Esophagus mucosa (tissue), 1 donor: Measurements from ENCODE around the gene DVL3. TPM values are rescaled to one million over a fixed set of nuclear protein-coding genes. Genes with fewer than 3 reads are reported as not detected.
A peak's percentile ranks its signal among the peaks of the same experiment; 100 is the strongest.

Experiments
- ATAC-seq: fragments of 200-7000 bp; cut with Tn5 transposase; one replicate; pipeline ENCODE4 v1.9.1; 2020
- total RNA-seq: library from RNA; stranded (reverse); gene quantifications from one replicate; pipeline ENCODE4 v1.2.4, GENCODE V29; 2023
- donor health status: DM: yes; HTN: yes; CAD: no.

Gene DVL3
- total RNA-seq, 1 donor from 2014 or later, result 29.2 TPM

DNA sequence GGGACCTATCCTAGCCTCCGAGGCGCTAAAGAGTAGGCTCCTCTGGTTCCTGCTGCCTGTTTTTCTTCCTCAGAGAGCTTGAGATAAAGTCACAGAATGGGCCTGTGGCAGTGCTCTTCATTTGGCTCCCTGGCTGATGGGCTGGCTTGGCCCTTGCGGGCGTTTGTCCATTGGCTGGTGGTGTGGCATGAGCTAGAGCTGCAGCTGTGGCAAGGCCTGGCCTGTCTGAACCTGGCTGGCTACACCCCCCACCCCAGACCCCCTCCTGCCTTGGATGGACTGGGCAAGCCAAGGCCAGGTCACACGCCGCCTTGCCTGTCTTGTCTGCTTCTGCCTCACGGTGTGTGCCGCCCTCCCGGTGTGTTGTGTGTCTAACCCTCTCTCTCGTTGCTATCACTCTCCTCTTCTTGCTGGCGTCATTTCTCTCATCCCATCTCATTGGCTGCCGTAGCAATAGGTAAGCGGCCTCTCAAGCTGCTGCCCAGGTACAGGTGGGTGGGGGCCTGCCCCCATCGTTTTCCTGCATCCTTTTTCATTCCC lies 22.7 kb downstream of the DVL3 start:
- no peak for ATAC-seq

DNA sequence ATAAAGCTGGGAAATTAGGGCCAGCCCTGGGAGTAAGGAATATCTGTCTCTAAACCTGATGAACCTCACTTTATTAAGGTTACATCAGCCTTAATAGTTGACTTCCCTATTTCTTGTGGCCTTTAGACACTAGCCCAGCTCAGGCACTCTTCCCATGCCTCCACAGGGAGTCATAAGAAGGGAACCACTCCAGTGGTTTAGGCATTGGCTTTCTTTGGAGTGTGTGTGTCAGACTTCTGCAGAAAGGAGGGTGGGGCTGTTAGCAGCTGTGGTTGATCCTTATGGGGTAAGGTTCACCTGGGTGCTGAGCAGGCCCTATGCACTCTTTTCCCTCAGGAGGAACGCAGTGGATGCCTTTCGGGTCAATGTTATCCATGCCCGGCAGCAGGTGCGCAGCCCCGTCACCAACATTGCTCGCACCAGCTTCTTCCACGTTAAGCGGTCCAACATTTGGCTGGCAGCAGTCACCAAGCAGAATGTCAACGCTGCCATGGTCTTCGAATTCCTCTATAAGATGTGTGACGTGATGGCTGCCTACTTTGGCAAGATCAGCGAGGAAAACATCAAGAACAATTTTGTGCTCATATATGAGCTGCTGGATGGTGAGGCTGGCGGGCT lies 23.5 kb downstream of the DVL3 start:
- no peak for ATAC-seq

DNA sequence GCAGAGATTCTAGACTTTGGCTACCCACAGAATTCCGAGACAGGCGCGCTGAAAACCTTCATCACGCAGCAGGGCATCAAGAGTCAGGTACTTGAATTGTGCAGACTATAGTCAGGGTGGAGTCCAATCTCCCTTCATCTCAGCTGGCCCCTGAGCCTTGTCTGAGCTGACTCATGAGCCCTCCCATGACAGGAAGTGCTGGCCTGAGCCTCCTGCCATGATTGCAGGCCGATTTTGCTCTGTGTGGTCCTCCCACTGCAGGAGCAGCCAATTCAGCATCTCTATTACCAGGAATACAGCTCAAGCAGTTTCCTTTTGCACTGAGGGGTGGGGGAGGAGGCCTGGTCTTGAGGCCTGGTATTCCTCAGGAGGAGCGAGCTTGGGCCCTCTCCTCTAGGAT lies 25.0 kb downstream of the DVL3 start:
- ATAC-seq, result no peak

DNA sequence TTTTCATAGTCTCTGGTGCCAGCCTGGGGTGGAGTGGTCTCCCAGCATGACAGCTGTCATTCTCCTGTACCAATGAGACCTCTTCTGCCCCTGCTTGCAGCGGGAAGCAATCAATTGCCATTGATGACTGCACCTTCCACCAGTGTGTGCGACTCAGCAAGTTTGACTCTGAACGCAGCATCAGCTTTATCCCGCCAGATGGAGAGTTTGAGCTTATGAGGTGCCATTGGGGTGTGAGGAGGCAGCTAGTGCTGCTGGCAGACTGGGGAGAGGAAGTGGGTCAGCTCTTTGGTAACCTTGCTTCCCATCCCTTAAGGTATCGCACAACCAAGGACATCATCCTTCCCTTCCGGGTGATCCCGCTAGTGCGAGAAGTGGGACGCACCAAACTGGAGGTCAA lies 26.4 kb downstream of the DVL3 start:
- ATAC-seq, result no peak

DNA sequence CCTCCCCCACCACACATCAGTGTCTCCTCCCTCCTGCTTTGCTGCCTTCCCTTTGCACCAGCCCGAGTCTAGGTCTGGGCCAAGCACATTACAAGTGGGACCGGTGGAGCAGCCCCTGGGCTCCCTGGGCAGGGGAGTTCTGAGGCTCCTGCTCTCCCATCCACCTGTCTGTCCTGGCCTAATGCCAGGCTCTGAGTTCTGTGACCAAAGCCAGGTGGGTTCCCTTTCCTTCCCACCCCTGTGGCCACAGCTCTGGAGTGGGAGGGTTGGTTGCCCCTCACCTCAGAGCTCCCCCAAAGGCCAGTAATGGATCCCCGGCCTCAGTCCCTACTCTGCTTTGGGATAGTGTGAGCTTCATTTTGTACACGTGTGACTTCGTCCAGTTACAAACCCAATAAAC lies 28.5 kb downstream of the DVL3 start:
- no peak for ATAC-seq

DNA sequence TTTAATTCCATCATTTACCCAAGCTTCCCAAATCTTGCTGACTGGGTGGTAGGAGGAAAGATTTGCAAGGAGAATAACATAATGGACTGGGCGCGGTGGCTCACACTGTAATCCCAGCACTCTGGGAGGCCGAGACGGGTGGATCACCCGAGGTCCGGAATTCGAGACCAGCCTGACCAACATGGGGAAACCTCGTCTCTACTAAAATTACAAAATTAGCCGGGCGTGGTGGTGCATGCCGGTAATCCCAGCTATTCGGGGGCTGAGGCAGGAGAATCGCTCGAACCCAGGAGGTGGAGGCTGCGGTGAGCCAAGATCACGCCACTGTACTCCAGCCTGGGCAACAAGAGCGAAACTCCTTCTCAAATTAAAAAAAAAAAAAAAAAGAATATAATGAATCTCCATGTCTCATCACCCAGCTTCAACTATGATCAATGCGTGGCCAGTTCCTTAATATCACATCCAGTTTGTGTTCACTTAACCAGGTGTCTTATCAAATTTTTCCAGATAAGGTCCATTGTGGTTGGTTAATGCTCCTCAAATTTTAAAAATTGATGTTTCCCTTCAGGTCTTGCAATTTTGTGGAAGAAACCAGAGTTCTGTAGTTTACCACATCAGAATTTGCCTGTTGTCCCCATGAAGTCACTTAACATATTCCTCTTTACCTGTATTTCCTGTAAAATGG lies 29.5 kb downstream of the DVL3 start:
- ATAC-seq, result no peak

DNA sequence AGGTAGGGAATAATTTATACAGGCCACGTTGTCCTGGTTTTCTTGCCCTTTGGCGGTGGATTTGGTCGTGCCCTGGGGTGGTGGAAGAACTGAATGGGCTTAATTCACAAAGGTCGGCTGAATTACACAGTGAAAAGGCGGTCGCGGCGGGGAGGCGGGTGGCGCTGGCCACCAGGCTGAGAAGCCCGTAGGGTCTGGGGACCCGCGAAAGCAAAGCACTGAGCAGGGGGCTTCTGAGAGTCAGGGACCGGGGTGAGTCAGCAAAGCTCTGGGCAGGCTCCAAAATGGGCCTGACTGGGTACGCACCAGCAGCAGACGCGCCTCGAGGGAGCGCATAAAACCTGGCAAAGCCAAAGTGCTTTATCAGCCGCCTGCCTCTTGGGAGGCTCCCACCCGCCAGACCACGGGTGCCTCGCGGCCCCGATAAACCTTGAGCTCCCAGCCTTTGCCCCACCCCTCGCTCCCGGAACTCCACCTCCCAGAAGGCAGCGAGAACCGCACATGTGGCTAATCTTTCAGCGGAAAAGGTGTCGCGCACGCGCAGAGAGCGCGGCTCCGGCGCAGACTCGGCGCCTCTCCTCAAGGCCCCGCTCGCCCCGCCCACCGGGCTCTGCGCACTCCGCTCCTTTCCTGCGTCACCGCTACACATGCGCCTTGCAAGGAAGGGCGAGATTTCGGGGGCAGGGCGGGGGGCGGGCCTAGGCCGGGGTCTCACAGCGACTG lies 30.4 kb downstream of the DVL3 start:
- peak; percentile 98 for ATAC-seq

DNA sequence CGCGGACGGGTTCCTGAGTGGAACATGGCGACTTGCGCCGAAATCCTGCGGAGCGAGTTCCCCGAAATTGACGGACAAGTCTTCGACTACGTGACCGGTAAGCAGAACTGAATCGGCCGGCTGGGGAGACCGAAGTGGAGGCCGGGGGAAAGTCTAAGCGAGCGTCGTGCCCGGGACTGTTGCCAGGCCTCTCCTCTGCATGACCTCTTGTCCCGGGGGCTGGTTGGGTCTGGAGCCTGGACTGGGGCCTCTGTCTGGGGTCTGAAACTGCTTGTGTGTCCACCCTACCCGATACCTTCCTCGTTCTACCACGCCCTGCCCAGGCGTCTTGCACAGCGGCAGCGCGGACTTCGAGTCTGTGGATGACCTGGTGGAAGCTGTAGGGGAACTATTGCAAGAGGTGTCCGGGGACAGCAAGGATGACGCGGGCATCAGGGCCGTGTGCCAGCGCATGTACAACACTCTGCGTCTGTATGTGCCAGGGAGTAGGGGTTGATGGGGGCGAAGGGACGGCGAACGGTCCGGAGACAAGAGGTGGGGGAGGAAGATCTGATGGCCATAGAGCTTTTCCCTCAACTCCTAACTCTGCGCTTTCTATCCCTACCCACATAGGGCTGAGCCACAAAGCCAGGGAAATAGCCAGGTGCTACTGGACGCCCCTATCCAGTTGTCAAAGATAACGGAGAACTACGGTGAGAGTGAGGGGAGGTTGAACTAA lies 31.2 kb downstream of the DVL3 start, which contains the start of gene ABCF3:
Gene ABCF3 (plus strand): TSS at position 16 of the 718 bp plus-strand sequence. CDS start 9 bp downstream, at position 25.
- peak; percentile 39 for ATAC-seq

DNA sequence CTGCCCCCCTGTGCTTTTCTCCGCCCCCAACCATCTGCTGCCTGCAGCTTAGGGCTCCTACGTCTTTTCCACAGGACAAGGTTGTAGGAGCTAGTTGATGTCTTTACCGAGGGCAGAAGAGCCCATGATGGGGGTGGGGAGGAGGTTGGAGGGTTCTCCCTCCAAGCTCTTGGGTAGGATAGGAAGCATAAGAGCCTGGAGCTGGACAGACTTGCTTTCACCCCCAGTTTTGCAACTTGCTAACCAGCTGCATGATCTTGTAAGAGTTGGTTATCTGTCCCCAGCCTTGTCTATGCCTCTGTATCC lies 31.7 kb downstream of the DVL3 start:
- ATAC-seq, result no peak

DNA sequence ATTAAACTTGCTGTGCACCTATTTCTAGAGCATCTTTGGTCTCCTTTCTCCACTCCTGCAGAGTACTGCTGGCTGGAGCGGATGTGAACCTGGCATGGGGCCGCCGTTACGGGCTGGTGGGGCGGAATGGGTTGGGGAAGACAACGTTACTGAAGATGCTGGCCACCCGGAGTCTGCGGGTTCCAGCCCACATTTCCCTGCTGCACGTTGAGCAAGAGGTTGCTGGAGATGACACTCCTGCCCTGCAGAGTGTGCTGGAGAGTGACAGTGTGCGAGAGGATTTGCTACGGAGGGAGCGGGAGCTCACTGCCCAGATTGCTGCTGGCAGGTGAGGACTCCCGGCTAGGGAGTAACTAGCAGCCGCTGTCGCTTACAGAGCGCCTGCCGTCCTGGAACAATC lies 32.9 kb downstream of the DVL3 start:
- no peak for ATAC-seq

DNA sequence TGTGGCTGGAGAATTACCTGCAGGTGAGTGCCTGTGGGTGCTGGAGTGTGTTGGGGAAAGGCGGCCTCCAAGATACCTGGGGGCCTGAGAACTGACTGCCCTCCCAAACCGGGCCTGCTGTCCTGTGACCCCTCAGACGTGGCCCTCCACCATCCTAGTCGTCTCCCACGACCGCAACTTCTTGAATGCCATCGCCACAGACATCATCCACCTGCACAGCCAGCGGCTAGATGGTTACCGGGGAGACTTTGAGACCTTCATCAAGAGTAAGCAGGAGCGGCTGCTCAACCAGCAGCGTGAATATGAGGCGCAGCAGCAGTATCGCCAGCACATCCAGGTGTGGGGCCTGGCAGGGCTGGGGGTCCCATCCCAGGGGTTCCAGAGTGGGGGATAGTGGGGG lies 34.2 kb downstream of the DVL3 start:
- ATAC-seq, result no peak

DNA sequence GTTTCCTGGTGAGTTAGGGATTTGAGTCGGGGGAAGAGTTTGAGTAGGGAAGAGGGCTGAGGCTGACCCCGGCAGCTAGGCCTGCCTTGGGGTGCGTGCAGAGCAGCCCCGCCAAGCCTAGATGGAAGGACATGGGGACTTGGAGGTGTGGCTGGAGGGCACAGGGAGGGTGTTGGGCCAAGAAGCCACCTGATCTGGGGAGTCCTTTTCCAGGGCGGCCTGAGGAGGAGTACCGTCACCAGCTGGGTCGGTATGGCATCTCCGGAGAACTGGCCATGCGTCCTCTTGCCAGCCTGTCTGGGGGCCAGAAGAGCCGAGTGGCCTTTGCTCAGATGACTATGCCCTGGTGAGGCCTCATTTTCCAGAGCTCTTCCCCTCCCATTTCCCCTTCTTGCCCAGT lies 37.7 kb downstream of the DVL3 start:
- no peak for ATAC-seq

DNA sequence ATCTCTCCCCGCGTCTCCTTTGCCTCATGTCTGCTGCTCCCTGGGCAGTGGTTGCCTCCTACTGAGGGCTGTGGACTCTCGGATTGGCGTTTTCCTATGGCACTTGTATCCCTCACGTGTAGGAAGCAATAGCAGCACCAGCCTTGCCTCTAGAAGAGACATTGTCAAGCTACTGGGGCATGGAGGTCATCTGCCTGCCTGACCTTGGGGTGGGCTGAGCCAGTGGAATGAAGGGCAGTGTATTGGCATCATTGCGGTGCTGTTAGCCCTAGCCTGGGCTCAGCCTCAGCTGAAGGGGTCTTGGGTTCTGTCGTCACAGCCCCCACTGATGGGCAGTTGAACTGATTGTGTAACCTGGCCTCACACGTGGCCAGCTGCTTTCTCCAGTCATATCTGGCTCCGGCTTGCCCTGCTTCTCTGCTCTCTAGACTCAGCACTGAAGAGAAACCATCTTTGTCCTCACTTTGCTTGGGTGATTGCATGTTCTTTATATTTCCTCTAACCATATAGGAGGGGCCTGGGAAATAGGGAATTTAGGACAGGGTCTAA lies 38.9 kb downstream of the DVL3 start:
- ATAC-seq, result no peak

DNA sequence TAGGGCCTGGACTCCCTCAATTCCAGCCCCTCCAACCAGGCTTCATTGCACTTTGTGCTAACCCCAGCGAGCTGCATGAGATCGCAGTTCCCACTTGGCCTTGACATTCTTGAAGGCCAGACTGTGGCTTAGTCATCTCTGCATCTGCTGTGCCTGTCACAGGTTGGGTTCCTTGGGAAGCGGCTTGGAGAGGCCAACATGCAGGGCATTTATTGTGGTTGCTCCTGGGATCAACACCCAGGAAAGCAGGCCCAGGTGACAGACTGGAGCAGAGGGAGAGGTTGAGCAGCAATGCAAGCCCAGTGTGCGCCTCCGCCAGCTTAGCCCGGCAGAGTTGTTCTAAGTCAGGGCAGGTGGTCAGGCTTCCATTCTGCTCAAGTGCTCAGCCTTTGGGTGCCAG lies 41.4 kb downstream of the DVL3 start:
- ATAC-seq, result no peak

DNA sequence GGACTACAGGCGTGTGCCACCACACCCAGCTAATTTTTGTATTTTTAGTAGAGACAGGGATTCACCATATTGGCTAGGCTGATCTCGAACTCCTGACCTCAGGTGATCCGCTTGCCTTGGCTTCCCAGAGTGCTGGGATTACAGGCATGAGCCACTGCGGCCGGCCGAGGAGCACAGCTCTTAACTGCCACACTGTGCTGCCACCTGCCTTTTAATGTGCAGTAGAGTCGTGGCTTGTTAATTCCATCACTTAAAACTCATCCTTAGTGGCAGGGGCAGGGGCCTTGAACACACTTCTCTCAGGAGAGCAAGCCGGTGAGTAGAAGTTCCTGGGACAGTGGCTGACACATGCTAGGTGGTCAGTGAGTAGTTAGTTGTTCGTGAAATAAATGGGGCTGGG lies 43.3 kb downstream of the DVL3 start:
- ATAC-seq, result no peak

DNA sequence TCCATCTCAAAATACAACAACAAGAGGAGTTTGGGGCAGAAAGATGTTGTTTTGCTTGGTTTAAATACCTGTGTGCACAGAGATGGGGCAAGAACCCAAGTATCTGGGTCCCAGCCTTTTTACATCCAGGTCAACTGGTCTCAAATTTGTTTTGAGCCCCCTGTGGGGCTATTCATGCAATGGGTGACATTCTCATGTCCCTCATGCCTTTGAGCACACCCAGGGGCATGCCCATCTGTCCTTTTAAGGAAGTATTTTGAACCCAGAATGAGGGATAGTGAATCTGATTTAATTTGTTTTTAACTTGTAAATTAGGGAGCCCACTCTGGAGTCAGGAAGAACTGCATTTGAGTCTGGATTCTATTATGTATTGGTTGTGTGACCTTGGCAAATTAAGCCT lies 45.6 kb downstream of the DVL3 start:
- ATAC-seq, result no peak

DNA sequence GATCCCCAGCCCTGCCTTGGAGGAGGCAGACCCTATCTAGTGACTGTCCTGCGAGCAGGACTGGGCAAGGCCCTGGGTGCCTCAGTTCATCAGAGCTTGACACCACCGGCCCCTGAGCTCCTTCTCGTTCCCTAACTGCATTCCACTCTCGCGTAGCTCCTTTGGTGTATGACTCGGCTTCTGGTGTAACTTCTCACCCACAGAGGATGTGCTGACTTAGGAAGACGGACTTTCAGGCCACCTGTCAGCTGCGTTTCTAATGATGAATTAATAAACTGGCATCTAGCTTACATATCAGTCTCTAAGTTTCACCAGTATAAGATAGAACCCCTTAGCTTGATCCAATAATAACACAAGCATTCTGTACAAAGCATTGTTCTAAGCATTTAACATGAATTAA lies 48.3 kb downstream of the DVL3 start:
- ATAC-seq, result peak; percentile 31

DNA sequence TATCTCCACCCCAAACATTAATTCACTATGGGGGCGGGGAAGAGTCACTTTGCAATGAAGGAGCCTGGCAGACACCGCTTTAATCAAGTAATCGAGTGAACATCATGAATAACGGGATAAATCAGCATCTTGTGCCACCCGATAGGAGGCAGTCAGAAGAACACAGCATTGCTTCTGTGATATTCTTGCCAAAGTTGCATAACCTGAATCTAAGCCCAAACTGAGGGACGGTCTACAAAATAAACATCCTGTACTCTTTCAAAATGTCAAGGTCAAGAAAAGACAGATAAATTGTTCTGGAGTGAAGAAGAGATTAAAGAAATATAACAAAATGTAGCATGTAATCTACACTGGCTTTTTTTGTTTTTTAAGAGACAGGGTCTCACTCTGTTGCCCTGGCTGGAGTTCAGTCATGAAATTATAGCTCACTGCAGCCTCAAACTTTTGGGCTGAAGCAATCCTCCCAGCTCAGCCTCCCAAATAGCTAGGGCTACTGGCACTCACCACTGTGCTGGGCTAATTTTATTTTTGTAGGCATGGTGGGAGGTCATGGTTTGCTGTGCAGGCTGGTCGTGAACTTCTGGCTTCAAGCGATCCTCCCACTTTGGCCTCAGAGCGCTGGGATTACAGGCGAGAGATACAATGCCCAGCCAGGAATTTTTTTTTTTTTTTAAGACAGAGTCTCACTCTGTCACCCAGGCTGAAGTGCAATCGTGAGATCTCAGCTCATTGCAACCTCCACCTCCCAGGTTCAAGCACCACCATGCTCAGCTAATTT lies 54.2 kb downstream of the DVL3 start:
- no peak for ATAC-seq

DNA sequence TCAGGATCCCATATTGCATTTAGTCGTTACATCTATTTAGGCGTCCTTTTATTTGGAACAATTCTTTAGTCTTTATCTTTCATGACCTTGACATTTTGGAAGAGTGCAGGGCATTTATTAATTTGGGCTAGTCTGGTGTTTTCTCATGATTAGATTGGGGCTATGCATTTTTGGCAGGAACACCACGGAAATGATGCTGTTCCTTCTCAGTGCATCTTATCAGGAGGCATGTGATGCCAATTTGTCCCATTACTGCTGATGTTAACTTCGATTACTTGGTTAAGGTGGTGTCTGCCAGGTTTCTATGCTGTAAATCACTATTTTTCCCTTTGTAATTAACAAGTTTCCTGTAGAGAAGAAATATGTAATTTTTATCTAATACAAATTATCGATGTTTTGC lies 56.1 kb downstream of the DVL3 start:
- no peak for ATAC-seq

DNA sequence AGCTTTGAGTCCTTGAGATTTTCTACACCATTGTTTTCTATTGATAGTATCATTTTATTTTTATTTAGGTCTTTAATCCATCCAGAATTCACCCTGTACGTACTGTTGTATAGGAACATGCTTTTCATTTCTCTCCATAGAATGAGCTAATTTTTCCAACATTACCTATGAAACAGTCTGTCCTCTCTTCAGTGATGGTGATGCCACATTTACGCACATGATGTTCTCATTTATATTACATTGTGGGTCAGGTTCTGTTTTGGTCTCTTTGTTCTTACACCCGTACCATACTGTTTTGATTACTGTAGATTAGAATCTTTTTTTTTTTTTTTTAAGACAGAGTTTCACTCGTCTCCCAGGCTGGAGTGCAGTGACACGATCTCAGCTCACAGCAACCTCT lies 56.5 kb downstream of the DVL3 start:
- ATAC-seq, result no peak

DNA sequence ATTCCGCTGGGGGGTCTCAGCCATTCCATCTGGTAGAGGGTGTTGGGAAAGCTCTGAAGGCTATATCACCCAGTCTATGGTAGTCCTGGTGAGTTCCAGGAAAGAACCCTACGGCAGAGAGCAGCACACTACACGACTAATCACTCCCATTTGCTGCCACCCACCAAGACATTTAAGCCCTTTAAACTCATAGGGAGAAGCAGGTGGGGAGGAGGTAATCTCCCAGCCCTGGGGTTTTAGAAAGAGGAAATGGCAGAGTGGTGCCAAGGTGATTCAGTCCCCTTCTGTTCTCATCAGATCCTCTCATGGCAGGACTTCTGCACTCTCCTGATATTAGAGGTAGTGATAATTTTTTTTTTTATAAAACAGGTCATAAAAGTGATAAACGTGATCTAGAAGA lies 63.6 kb downstream of the DVL3 start:
- ATAC-seq, result no peak

DNA sequence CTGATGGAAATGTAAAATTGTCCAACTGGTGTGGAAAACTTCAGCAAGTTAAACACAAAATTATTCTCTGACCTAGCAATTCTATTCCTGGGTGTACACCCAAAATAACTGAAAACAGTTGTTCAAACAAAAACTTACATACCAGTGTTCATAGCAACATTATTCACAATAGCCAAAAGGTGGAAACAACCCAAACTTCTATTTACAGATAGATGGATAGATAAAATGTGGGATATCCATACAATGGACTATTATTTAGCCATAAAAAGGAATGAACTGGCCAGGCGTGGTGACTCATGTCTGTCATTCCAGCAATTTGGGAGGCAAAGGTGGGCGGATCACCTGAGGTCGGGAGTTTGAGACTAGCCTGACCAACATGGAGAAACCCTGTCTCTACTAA lies 67.3 kb downstream of the DVL3 start:
- ATAC-seq, result no peak
